Spleen (tissue), 11 donors: ENCODE data around the gene GHRHR. TPM values are rescaled to one million over a fixed set of nuclear protein-coding genes. Genes with fewer than 3 reads are reported as not detected.

Experiments
- DNase-seq: peaks from one replicate; pipeline ENCODE4 v3.0.0-alpha.2; 2020
- H3K27ac ChIP-seq, 8 donors: fragments of 200-600 bp; sonication (generic) in 7 of 8; 1 replicate in 4 of 8; 2 replicates in 4 of 8; pipeline versions ENCODE4 v1.5.0 to v1.8.0; 2016 to 2021; ENCODE audit warnings: inconsistent platforms in 4 of 8, mild to moderate bottlenecking in 4 of 8, moderate library complexity in 1 of 8
- H3K27me3 ChIP-seq, 7 donors: fragments of 200-600 bp; sonication (generic) in 6 of 7; replicated peaks in 1 of 7; 1 replicate in 4 of 7; 2 replicates in 3 of 7; pipeline versions ENCODE4 v1.5.0 to v1.8.0; 2016 to 2021; ENCODE audit warnings: inconsistent platforms in 3 of 7, mild to moderate bottlenecking in 1 of 7
- H3K36me3 ChIP-seq, 6 donors: fragments of 200-600 bp; sonication (generic) in 5 of 6; 1 replicate in 4 of 6; 2 replicates in 2 of 6; pipeline versions ENCODE4 v1.5.0 to v1.8.0; 2016 to 2021; ENCODE audit warnings: inconsistent platforms in 2 of 6
- H3K4me1 ChIP-seq, 6 donors: fragments of 200-600 bp; sonication (generic) in 5 of 6; 1 replicate in 3 of 6; 2 replicates in 3 of 6; pipeline versions ENCODE4 v1.5.0 to v1.8.0; 2016 to 2021; ENCODE audit warnings: inconsistent platforms in 3 of 6
- H3K4me3 ChIP-seq, 8 donors: fragments of 200-600 bp; sonication (generic) in 7 of 8; 1 replicate in 4 of 8; 2 replicates in 4 of 8; pipeline versions ENCODE4 v1.5.0 to v1.8.0; 2016 to 2021; ENCODE audit warnings: inconsistent platforms in 4 of 8, mild to moderate bottlenecking in 4 of 8, moderate library complexity in 2 of 8
- H3K9me3 ChIP-seq, 8 donors: fragments of 200-600 bp; sonication (generic) in 7 of 8; 1 replicate in 4 of 8; 2 replicates in 4 of 8; pipeline versions ENCODE4 v1.5.0 to v1.8.0; 2016 to 2021; ENCODE audit warnings: inconsistent platforms in 4 of 8
- POLR2A ChIP-seq, 3 donors: fragments of 450-650 bp; IDR thresholded peaks; one replicate each; pipeline ENCODE4 v1.5.1; 2017; ENCODE audit warnings: antibody characterized with exemption in 3 of 3, mild to moderate bottlenecking in 1 of 3
- POLR2AphosphoS5 ChIP-seq, 3 donors: sonication (generic); formaldehyde crosslinking; IDR thresholded peaks; one replicate each; pipeline ENCODE4 v1.5.1; 2017; ENCODE audit warnings: antibody characterized with exemption in 3 of 3
- WGBS, 5 donors: extraction: QIAGEN DNeasy Blood & Tissue Kit in 3 of 5; methylation state at CpG; one replicate each; pipeline versions ENCODE4 v1.1.5 to v1.1.7; 2013 to 2018; 5-methylcytosine and 5-hydroxymethylcytosine counted together
- intact Hi-C: fragments of 100-400 bp; cut with DNase I; formaldehyde crosslinking; loops from one replicate; pipeline ENCODE4 v1.15.0; 2023; ENCODE audit warnings: low total_unique reads
- polyA plus RNA-seq, 3 donors: library from polyadenylated mRNA; stranded (reverse); fragments of 200-250 nt; gene quantifications; one replicate each; pipeline ENCODE4 v1.2.1, GENCODE V29; 2013
- total RNA-seq, 7 donors: library from RNA; depleted of rRNA in 3 of 7; stranded (reverse); fragments of >200 nt in 3 of 7; fragmentation: NEBNext Ultra II Directional in 4 of 7; extraction: Animal tissue kit (Norgen Biotek cat#: 25700) in 4 of 7; gene quantifications; one replicate each; pipeline versions ENCODE4 v1.1.0 to v1.2.1, GENCODE V29; 2016 to 2021
- TF ChIP-seq, protein P1 (sequence below), 11 experiments: fragments of 200-600 bp in 7 of 11; fragments of 450-650 bp in 4 of 11; sonication (generic) in 4 of 11; IDR thresholded peaks in 8 of 11; conservative IDR thresholded peaks in 3 of 11; 1 replicate in 7 of 11; 2 replicates in 4 of 11; pipeline versions ENCODE4 v1.4.0 to v1.8.0; 2016 to 2021; ENCODE audit warnings: antibody characterized with exemption in 11 of 11, inconsistent platforms in 4 of 11, mild to moderate bottlenecking in 1 of 11
- donor health status: healthy with polysubstance abuse.
- donor health status: DM: no; HTN: no; CAD: no; lungs with moderate emphysema.
- donor health status: DM: no; HTN: no; CAD: no.
- donor health status: Bipolar disorder and iron deficiency.
- donor health status: healthy.
- donor health status: DM: no; HTN: no; CAD: no.
- donor health status: DM: yes; HTN: yes; CAD: no.

The GHRHR gene
- total and polyA plus RNA-seq, 10 donors = not detected

DNA sequence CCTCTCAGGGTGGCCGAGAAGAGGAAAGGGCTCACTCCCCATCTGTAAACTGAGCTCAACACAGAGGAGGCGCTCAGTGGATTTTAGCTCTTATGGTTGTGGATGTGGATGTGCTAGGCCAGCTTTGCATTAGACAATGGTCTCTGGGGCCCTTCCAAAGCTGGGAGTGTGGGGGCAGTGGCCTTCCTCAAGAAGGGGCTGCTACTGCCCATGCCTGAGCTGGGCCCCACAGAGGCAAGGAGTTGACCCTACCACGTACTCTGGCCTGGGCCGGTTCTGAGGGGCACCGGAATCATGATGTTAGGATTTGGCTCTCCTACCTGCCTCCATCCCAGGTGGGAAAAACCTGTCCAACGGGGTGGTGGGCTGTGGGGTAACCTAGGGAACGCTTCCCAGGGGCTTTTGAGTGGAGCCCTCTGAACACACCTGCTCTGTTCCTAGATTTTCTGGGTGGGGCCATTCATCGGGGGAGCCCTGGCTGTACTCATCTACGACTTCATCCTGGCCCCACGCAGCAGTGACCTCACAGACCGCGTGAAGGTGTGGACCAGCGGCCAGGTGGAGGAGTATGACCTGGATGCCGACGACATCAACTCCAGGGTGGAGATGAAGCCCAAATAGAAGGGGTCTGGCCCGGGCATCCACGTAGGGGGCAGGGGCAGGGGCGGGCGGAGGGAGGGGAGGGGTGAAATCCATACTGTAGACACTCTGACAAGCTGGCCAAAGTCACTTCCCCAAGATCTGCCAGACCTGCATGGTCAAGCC lies 40.6 kb upstream of the GHRHR start:
- no peaks in the 10 kb centered on the region for H3K36me3 ChIP-seq
- WGBS, 5 donors = 90 to 96% (median 92%) methylated on average over 17 to 19 of the region's 19 CpGs
- no peaks in the 10 kb centered on the region for H3K27me3 ChIP-seq
- H3K27ac ChIP-seq = no peak overlapping the region
- no peak overlapping the region for H3K4me3 ChIP-seq
- intact Hi-C loops = no loop called here
- peak; percentile 72 for DNase-seq
- TF ChIP-seq POLR2AphosphoS5 (IDR thresholded peaks at IDR 0.05) (no peak), POLR2A (IDR thresholded peaks at IDR 0.05) (no peak)
- TF ChIP-seq, protein P1, sequence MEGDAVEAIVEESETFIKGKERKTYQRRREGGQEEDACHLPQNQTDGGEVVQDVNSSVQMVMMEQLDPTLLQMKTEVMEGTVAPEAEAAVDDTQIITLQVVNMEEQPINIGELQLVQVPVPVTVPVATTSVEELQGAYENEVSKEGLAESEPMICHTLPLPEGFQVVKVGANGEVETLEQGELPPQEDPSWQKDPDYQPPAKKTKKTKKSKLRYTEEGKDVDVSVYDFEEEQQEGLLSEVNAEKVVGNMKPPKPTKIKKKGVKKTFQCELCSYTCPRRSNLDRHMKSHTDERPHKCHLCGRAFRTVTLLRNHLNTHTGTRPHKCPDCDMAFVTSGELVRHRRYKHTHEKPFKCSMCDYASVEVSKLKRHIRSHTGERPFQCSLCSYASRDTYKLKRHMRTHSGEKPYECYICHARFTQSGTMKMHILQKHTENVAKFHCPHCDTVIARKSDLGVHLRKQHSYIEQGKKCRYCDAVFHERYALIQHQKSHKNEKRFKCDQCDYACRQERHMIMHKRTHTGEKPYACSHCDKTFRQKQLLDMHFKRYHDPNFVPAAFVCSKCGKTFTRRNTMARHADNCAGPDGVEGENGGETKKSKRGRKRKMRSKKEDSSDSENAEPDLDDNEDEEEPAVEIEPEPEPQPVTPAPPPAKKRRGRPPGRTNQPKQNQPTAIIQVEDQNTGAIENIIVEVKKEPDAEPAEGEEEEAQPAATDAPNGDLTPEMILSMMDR (IDR thresholded peaks at IDR 0.05 in 8 of 11, conservative IDR thresholded peaks at IDR 0.05 in 3 of 11) = no peak
- peaks cover 0 to 7% (median 0%) of the 10 kb centered on the region in 6 donors for H3K4me1 ChIP-seq
- peaks cover 0 to 16% (median 8%) of the 10 kb centered on the region in 8 donors for H3K9me3 ChIP-seq

DNA sequence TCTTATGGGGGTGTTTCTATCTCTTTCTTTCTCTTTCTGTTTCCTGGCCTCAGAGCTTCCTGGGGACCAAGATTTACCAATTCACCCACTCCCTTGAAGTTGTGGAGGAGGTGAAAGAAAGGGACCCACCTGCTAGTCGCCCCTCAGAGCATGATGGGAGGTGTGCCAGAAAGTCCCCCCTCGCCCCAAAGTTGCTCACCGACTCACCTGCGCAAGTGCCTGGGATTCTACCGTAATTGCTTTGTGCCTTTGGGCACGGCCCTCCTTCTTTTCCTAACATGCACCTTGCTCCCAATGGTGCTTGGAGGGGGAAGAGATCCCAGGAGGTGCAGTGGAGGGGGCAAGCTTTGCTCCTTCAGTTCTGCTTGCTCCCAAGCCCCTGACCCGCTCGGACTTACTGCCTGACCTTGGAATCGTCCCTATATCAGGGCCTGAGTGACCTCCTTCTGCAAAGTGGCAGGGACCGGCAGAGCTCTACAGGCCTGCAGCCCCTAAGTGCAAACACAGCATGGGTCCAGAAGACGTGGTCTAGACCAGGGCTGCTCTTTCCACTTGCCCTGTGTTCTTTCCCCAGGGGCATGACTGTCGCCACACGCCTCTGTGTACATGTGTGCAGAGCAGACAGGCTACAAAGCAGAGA lies 39.9 kb upstream of the GHRHR start:
- 87 to 93% (median 93%) methylated on average over 12 to 13 of the region's 13 CpGs for WGBS, 5 donors
- peaks cover 0 to 7% (median 0%) of the 10 kb centered on the region in 6 donors for H3K4me1 ChIP-seq
- peaks cover 0 to 17% (median 8%) of the 10 kb centered on the region in 8 donors for H3K9me3 ChIP-seq
- no peak for TF ChIP-seq POLR2A (IDR thresholded peaks at IDR 0.05)
- peak; percentile 71 for DNase-seq
- no peak overlapping the region for H3K27ac ChIP-seq
- H3K27me3 ChIP-seq = no peaks in the 10 kb centered on the region
- H3K36me3 ChIP-seq = no peaks in the 10 kb centered on the region
- intact Hi-C loops = no loop called here
- H3K4me3 ChIP-seq = no peak overlapping the region

DNA sequence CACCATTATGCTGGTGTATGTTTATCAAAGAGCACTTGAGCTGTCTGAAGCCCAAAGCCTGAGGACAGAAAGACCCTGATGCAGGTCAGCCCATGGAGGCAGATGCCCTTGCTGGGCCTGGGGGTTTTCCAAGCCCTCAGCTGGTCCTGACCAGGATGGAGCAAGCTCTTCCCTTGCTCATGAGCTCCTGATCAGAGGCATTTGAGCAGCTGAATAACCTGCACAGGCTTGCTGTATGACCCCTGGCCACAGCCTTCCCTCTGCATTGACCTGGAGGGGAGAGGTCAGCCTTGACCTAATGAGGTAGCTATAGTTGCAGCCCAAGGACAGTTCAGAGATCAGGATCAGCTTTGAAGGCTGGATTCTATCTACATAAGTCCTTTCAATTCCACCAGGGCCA lies 39.1 kb upstream of the GHRHR start:
- Histone ChIP-seq H3K4me3 (no peak overlapping the region), H3K27me3 (peaks cover 0 to 4% (median 0%) of the 10 kb centered on the region in 7 donors), H3K9me3 (peaks cover 0 to 17% (median 8%) of the 10 kb centered on the region in 8 donors), H3K4me1 (peaks cover 0 to 7% (median 0%) of the 10 kb centered on the region in 6 donors), H3K27ac (no peak overlapping the region), H3K36me3 (no peaks in the 10 kb centered on the region)
- intact Hi-C loops = no loop called here
- peak; percentile 54 for DNase-seq
- no peak for TF ChIP-seq POLR2AphosphoS5 (IDR thresholded peaks at IDR 0.05)
- TF ChIP-seq, protein P1 (IDR thresholded peaks at IDR 0.05 in 8 of 11, conservative IDR thresholded peaks at IDR 0.05 in 3 of 11) = no peak
- TF ChIP-seq POLR2A (IDR thresholded peaks at IDR 0.05) = no peak

DNA sequence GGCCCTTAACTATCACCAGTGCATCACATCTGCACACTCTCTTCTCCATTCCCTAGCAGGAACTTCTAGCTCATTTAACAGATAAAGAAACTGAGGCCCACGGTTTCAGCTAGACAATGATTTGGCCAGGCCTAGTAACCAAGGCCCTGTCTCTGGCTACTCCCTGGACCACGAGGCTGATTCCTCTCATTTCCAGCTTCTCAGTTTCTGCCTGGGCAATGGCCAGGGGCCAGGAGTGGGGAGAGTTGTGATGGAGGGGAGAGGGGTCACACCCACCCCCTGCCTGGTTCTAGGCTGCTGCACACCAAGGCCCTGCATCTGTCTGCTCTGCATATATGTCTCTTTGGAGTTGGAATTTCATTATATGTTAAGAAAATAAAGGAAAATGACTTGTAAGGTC lies 38.6 kb upstream of the GHRHR start:
- no peaks in the 10 kb centered on the region for H3K36me3 ChIP-seq
- no peak overlapping the region for H3K27ac ChIP-seq
- intact Hi-C loops = no loop called here
- H3K27me3 ChIP-seq = peaks cover 0 to 4% (median 0%) of the 10 kb centered on the region in 7 donors
- WGBS, 5 donors = 66 to 78% (median 76%) methylated on average over 2 of the region's 2 CpGs
- DNase-seq = no peak
- TF ChIP-seq, protein P1 (IDR thresholded peaks at IDR 0.05 in 8 of 11, conservative IDR thresholded peaks at IDR 0.05 in 3 of 11) = no peak
- peaks cover 0 to 17% (median 8%) of the 10 kb centered on the region in 8 donors for H3K9me3 ChIP-seq
- H3K4me1 ChIP-seq = peaks cover 0 to 7% (median 0%) of the 10 kb centered on the region in 6 donors
- H3K4me3 ChIP-seq = no peak overlapping the region
